Stimulated activated CD8-positive, alpha-beta memory T cell treated with anti-CD3 and anti-CD28 coated beads, Interleukin-12 subunit alpha, Interleukin-12 subunit beta, amount 100 ng/mL, for 4 hours (primary cell): Measurements from ENCODE around the gene MIPEP.
"Not testable (repeated sequence)": the region's sequence is repeated elsewhere in the genome, so short reads cannot be mapped to it uniquely, and the experiment has no call there.

ENCODE experiments used
- DNase-seq: peaks from one replicate; pipeline ENCODE4 v3.0.0-alpha.2; 2020; ENCODE audit warnings: low read depth

Gene MIPEP

GRCh38 chr13:23888658-23889614, at the start of gene MIPEP:
Gene MIPEP (minus strand): TSS chr13:23889400. CDS start chr13:23889320, 80 bp downstream.
- DNase-seq: peak; percentile 87

DNA sequence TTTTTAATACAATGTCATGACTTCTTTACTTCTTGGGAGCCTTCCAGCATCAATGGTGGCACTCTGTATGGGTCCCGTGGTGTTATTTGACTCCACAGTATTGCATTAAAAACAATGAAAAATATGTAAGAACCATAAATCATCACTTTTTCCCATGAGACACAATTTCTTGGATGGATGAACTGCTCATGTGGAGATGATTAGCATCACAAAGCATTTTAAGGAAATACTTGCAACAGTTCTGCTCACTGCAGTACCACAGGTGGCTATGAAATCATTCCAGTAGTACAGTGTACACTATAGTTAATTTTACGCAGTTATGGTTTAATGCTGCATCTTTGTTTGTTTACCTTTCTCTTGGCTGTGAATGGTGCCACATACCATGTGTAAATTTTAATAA, 45.3 kb upstream of the MIPEP start:
- no peak for DNase-seq

- DNase-seq: no peak
Measured at GRCh38 chr13:23928985-23929384, 39.8 kb upstream of the MIPEP start.

DNA sequence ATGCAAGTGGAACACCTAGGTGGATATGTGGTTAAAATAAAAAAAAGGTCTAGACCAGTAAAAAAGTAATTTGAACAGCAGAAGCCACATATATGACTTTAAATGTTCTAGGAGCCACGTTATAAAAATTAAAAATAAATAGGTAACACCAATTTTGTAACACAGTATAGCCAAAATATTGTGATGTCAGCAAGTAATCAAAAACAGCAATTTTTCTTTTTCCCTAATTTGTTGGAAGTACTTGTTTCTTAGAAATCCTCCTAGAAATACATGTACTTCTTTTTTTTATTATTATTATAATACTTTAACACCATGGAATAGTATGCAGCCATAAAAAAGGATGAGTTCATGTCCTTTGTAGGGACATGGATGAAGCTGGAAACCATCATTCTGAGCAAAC, 33.8 kb upstream of the MIPEP start:
- no peak for DNase-seq

DNA sequence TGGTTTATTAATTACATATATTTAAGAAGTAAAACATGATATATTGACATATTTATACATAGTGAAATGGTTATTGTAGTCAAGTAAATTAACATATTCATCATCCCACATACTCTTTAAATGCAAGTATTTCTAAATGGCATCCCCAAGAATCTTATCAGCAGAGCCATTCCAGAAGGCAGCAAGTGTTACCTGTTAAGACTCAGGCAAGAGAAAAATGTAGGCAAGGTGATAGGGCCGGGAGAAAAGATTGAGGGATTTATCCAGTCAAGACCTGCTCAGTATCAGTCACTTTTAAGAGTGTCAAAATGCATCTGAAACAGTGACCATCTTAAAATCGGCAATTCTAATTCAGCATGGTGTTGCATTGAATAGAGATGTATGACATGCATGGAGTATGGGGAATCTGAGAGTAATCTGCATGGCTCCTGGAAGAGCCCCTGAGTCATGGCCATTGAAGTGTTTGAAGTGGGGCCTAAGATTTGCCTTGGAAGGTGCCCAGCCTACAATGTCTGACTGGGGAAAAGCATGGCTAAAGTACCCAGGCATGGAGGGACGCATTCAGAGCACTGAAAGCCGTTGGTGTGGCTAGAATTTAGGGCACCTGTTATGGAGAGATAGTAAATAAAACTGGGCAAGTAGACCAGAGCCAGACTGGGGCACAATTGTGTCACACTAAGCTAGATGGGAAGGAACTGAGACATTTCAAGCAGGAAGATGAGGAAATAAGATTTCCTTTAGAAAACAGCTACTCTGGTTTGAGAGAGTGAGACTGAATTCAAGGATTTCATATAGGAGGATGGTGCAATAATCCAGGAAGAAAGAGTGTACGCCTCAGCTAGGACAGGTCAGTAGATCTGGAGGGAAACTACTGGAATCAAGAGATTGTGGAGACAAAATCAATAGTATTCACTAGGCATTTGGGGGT, 33.1 kb upstream of the MIPEP start:
- DNase-seq: no peak

DNA sequence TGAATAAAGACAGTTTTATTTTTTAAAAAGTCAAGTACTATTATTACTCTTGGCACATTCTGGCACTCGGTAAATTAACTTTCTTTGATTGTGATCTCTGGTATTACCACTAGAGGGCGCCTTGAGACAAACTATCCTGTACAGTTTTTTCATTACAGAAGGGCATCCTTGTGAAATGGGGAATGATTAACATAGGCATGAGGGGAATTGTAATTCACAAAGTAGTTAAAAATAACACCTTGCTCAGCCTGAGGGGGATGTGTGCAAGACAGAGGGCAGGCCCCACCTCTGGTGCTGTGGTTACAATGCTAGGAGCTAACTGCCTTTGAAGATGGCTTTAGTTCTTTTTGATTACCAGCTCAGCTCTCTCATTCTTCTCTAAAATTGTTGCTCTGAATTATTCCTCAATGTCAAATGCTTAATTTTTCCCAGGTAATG, 32.3 kb upstream of the MIPEP start:
- DNase-seq: no peak

DNA sequence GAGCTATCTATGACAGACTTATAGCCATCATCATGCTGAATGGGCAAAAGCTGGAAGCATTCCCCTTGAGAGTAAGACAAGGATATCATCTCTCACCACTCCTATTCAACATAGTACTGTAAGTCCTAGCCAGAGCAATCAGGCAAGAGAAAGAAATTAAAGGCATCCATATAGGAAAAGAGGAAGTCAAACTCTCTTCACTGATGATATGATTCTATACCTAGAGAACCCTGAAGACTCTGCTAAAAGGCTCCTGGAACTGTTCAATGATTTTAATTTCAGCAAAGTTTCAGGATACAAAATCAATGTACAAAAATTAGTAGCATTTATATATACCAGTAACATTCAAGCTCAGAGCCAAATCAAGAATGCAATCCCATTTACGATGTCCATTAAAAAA, 29.8 kb upstream of the MIPEP start:
- no peak for DNase-seq

GRCh38 chr13:23918208-23918607, 29.0 kb upstream of the MIPEP start:
- DNase-seq: no peak

DNA sequence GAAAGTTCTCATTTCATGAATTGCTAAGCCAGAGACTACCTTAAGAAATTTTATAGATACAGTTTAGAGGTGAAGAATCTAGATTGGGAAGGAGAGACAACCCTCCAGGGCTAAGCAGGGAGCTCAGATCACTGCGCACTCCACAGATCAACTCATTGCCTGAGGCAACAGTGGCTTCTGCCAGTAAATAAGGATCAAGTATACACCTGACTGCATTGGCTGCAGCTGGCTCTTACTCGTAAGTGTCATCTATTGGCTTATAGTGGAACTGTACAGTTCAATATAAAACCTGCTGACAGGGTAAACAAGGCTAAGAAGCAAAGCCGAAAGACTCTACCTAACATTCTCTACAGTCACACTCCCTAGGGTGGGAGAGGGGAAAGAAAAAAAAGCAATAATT, 26.1 kb upstream of the MIPEP start:
- no peak for DNase-seq

- no peak for DNase-seq
Measured at GRCh38 chr13:23912469-23912868, 23.3 kb upstream of the MIPEP start.

DNA sequence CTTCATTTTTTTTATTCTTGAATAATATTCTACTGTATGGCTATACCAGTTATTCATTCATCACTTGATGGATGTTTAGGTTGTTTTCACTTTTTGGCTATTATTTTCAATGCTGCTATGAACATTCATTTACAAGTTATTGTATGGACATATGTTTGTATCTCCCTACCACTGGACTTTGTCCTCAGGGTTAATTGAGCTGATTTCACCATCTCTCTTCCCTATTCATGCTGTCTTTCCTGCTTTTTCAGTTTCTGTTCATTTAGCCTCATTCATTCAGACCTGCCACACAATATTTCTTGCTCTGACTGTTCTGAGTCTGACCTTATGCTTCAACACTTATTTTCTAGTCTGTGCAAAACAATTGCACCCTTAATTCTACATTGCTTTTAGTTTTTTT, 20.4 kb upstream of the MIPEP start:
- no peak for DNase-seq

GRCh38 chr13:23905766-23906165, 16.6 kb upstream of the MIPEP start:
- DNase-seq: no peak

DNA sequence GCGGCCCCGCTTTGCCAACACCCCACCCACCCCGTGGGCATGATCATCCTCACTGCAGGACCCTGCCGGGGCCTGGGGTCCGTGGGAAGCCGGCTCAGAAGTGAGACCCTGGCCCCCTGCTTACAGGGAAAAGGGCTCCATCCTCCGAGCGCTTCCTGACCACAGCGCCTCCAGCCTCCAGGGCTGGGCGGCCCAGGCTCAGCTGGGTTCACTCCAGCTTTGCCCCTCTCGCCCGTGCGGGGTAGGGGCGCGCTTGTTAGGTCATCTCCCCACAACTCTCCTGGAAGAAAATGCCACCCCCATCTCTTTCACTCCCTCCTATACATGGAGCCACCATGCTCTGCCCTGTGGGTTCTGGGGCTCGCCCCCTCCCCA, 14.7 kb upstream of the MIPEP start:
- DNase-seq: no peak

GRCh38 chr13:23902975-23903905, 14.0 kb upstream of the MIPEP start:
- DNase-seq: no peak

- DNase-seq: no peak
Measured at GRCh38 chr13:23901365-23901764, 12.2 kb upstream of the MIPEP start.

- no peak for DNase-seq
Measured at GRCh38 chr13:23899555-23899954, 10.4 kb upstream of the MIPEP start.

DNA sequence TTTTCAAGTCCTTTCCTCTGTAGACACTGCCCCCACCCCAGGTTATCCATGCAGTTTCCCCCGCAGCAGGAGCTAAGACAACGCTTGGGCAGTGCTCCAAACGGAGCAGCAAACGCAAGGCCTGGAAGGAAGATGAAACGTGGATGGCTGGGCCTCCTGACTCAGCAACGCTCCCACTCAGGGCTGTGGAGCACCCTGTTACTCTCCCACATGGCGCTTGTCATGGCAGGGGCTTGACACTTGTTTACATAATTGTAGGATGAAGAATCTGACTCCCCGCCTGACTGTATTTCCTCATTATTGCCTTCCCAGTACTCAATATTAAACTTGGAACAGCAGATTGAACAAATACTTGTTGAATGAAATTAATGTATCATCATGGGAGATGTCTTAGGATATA, 8.9 kb upstream of the MIPEP start:
- no peak for DNase-seq

DNA sequence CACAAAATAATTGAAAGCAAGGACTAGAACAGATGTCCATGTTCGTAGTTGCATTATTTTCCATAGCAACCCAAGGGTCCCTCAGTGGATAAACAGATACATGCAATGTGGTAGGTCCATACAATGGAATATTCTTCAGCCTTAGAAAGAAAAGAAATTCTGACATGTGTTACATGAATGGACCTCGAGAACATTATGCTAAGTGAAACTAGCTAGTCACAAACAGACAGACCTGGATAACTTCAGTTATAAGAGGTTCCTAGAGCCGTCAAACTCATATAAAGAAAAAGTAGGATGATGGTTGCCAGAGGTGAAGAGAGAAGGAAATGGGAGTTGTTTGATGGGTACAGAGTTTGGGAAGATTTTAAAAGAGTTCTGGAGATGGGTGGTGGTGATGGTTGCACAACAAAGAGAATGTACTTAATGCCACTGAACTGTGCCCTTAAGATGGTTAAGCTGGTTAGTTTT, 8.3 kb upstream of the MIPEP start, which contains the start of gene C1QTNF9B:
C1QTNF9B (minus strand) TSS at position 51 of the 468 bp plus-strand sequence.
- not testable (repeated sequence) for DNase-seq

- DNase-seq: not testable (repeated sequence)
Measured at GRCh38 chr13:23894746-23895145, 5.5 kb upstream of the MIPEP start.

GRCh38 chr13:23893791-23894190, 4.6 kb upstream of the MIPEP start:
- not testable (repeated sequence) for DNase-seq
